ENCODE measurements around the gene IFT43.

IFT43 gene

GRCh38 chr14:75961662-75962061 is 23.9 kb upstream of the IFT43 start:
- Histone ChIP-seq H3K4me1 (peaks cover 15 to 53% (median 40%) of the 10 kb centered on the region in 10 experiments), H3K4me2 (peak overlapping the region in 9 of 11 experiments; percentile 30 to 78 (median 71); a peak in 16 of 22 replicates), H3K27me3 (no peaks in the 10 kb centered on the region), H3K36me3 (peaks cover 0 to 13% (median 0%) of the 10 kb centered on the region in 11 experiments; a peak in 5 of 22 replicates), H3K27ac (peak overlapping the region in 5 of 11 experiments; percentile 77 to 92 (median 89); a peak in 9 of 22 replicates), H3K9ac (no peak overlapping the region), H3K4me3 (no peak overlapping the region), H3K9me3 (replicated peaks in 1 of 11) (peaks cover 0 to 17% (median 0%) of the 10 kb centered on the region in 11 experiments; a peak in 6 of 22 replicates), H4K20me1 (no peaks in the 10 kb centered on the region)
- no peak for TF ChIP-seq Cebpa-rat (IDR thresholded peaks at IDR 0.05)

DNA sequence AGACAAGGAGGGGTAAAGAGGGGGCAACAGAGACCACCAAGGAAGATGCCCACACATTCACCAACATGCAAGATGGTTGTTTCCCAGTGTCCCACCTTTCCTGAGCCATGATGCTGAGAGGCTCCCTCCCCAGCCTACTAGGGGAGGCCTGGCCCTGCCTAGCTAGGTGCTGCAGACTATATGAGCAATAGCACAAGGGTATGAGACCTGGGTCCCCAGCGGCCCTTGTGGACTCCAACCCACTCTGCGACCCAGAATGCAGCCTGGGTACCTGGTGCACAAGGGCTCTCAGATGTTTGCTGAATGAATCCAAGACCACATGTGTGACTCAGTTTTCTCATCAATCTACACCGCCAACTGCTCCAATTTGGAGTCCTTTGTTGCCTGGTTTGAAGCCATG is 17.7 kb upstream of the IFT43 start:
- H3K36me3 ChIP-seq = peaks cover 0 to 6% (median 0%) of the 10 kb centered on the region in 11 experiments; a peak in 3 of 22 replicates
- H4K20me1 ChIP-seq = no peaks in the 10 kb centered on the region
- H3K4me3 ChIP-seq = no peak overlapping the region
- TF ChIP-seq Cebpa-rat (IDR thresholded peaks at IDR 0.05) = no peak
- no peak overlapping the region for H3K9ac ChIP-seq
- H3K4me2 ChIP-seq = no peak overlapping the region; a peak in 1 of 22 replicates
- peaks cover 0 to 6% (median 0%) of the 10 kb centered on the region in 11 experiments; a peak in 1 of 22 replicates for H3K9me3 ChIP-seq (replicated peaks in 1 of 11)
- no peak overlapping the region for H3K27ac ChIP-seq
- H3K27me3 ChIP-seq = no peaks in the 10 kb centered on the region
- H3K4me1 ChIP-seq = peaks cover 0 to 29% (median 12%) of the 10 kb centered on the region in 10 experiments; a peak in 12 of 20 replicates

DNA sequence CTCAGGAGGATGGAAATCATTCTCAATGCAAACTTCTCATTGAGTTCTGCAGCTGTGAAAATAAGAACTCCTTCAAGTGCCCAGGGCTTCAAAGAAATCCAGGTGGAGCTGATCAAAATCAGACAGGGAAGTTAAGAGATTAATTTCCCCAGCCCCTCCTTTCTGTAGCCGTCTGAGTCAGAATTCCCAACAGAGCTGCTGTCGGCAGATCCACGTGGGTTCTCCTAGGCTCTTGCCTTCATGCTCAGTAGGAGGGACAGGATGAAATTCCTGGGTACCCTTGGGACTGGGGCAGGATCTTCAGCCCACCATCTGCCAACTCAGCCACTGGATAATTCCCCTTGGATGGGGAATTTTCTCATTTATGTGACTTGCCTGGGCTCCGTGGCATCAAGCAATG is 17.1 kb upstream of the IFT43 start:
- peak overlapping the region in 4 of 11 experiments; percentile 2 to 53 (median 18); a peak in 3 of 22 replicates for H3K4me2 ChIP-seq

GRCh38 chr14:75969126-75969525 is 16.4 kb upstream of the IFT43 start:
- H3K9me3 ChIP-seq (replicated peaks in 1 of 11) = no peaks in the 10 kb centered on the region
- peaks cover 0 to 25% (median 12%) of the 10 kb centered on the region in 10 experiments; a peak in 12 of 20 replicates for H3K4me1 ChIP-seq
- peak overlapping the region in 2 of 11 experiments; percentile 31 to 32; a peak in 3 of 22 replicates for H3K27ac ChIP-seq

More for the DNA sequence above, 17.1 kb upstream of the IFT43 start:
- no peak for TF ChIP-seq Cebpa-rat (IDR thresholded peaks at IDR 0.05)
- no peaks in the 10 kb centered on the region for H3K27me3 ChIP-seq
- H3K4me3 ChIP-seq = no peak overlapping the region
- peaks cover 0 to under 1% (median 0%) of the 10 kb centered on the region in 11 experiments; a peak in 1 of 22 replicates for H3K9me3 ChIP-seq (replicated peaks in 1 of 11)
- peaks cover 0 to 28% (median 12%) of the 10 kb centered on the region in 10 experiments; a peak in 12 of 20 replicates for H3K4me1 ChIP-seq
- H3K36me3 ChIP-seq = peaks cover 0 to under 1% (median 0%) of the 10 kb centered on the region in 11 experiments; a peak in 1 of 22 replicates
- H3K27ac ChIP-seq = peak overlapping the region in 2 of 11 experiments; percentile 31 to 32; a peak in 2 of 22 replicates
- H4K20me1 ChIP-seq = no peaks in the 10 kb centered on the region
- no peak overlapping the region for H3K9ac ChIP-seq

DNA sequence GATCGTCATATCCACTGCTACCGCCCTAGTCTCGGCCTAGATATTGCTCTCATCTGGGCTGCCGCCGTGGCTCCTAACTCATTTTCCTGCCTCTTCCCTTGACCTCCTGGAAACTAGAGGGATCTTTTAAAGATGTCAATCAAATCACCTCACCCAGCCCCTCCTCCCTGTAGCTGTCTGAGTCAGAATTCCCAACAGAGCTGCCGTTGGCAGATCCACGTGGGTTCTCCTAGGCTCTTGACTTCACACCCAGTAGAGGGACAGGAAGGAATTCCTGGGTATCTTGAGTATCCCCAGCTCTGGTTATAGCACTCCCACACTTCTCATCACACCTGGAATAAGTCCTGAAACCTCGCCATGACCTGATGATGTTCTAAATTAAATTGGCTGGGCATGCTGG is 15.7 kb upstream of the IFT43 start:
- 0 out of 22 replicates have a peak overlapping the region, but pooled peaks of 1 of the 11 experiments have one; percentile 31 for H3K27ac ChIP-seq
- no peaks in the 10 kb centered on the region for H3K36me3 ChIP-seq
- no peaks in the 10 kb centered on the region for H3K27me3 ChIP-seq
- peaks cover 0 to 25% (median 12%) of the 10 kb centered on the region in 10 experiments; a peak in 12 of 20 replicates for H3K4me1 ChIP-seq
- H3K9ac ChIP-seq = no peak overlapping the region
- TF ChIP-seq Cebpa-rat (IDR thresholded peaks at IDR 0.05) = no peak
- H4K20me1 ChIP-seq = no peaks in the 10 kb centered on the region
- no peak overlapping the region for H3K4me2 ChIP-seq
- H3K4me3 ChIP-seq = no peak overlapping the region
- no peaks in the 10 kb centered on the region for H3K9me3 ChIP-seq (replicated peaks in 1 of 11)

More at GRCh38 chr14:75969126-75969525, 16.4 kb upstream of the IFT43 start:
- Histone ChIP-seq H3K36me3 (no peaks in the 10 kb centered on the region), H3K4me2 (peak overlapping the region in 6 of 11 experiments; percentile 2 to 53 (median 18); a peak in 7 of 22 replicates), H3K27me3 (no peaks in the 10 kb centered on the region), H3K4me3 (no peak overlapping the region), H3K9ac (peak overlapping the region in 1 of 11 experiments; percentile 20; a peak in 1 of 22 replicates), H4K20me1 (no peaks in the 10 kb centered on the region)
- no peak for TF ChIP-seq Cebpa-rat (IDR thresholded peaks at IDR 0.05)

DNA sequence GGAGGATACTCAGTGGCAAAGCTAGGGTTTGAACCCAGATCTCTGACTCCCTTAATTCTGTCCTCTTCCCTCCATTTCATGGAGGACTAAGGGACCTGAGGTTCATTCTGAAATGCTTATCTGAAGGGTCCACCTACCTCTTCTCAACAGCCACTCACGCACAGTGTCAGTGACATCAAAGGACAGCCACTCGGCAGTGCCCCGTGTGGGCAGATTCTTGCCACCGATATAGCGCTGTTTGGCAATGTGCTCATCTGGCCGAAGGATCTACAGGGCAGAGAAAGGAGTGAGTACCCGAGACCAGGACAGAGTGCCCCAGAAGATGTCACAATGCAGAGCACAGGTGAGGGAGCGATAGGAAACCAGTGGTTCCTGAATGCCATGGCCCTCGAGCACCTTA is 14.6 kb upstream of the IFT43 start:
- Histone ChIP-seq H3K4me3 (no peak overlapping the region), H3K9me3 (replicated peaks in 1 of 11) (no peaks in the 10 kb centered on the region), H3K4me1 (peaks cover 0 to 26% (median 12%) of the 10 kb centered on the region in 10 experiments; a peak in 12 of 20 replicates), H3K9ac (no peak overlapping the region), H4K20me1 (no peaks in the 10 kb centered on the region), H3K4me2 (no peak overlapping the region), H3K27ac (no peak overlapping the region), H3K27me3 (no peaks in the 10 kb centered on the region), H3K36me3 (no peaks in the 10 kb centered on the region)
- no peak for TF ChIP-seq Cebpa-rat (IDR thresholded peaks at IDR 0.05)

- no peak for TF ChIP-seq Cebpa-rat (IDR thresholded peaks at IDR 0.05)
- Histone ChIP-seq H3K27ac (no peak overlapping the region), H3K9ac (no peak overlapping the region), H4K20me1 (no peaks in the 10 kb centered on the region), H3K4me1 (peaks cover 0 to 31% (median 15%) of the 10 kb centered on the region in 10 experiments; a peak in 16 of 20 replicates), H3K9me3 (replicated peaks in 1 of 11) (no peaks in the 10 kb centered on the region), H3K36me3 (no peaks in the 10 kb centered on the region), H3K4me2 (no peak overlapping the region), H3K27me3 (no peaks in the 10 kb centered on the region), H3K4me3 (no peak overlapping the region)
These were observed 14.1 kb upstream of the IFT43 start for GRCh38 chr14:75971509-75971908.

- no peak overlapping the region for H3K4me3 ChIP-seq
- peak overlapping the region in 4 of 11 experiments; percentile 21 to 43 (median 32); a peak in 7 of 22 replicates for H3K4me2 ChIP-seq
- TF ChIP-seq Cebpa-rat (IDR thresholded peaks at IDR 0.05) = no peak
- H3K27ac ChIP-seq = no peak overlapping the region
- no peak overlapping the region for H3K9ac ChIP-seq
- no peaks in the 10 kb centered on the region for H3K36me3 ChIP-seq
- H3K9me3 ChIP-seq (replicated peaks in 1 of 11) = no peaks in the 10 kb centered on the region
- no peaks in the 10 kb centered on the region for H3K27me3 ChIP-seq
- no peaks in the 10 kb centered on the region for H4K20me1 ChIP-seq
- H3K4me1 ChIP-seq = peaks cover 2 to 45% (median 29%) of the 10 kb centered on the region in 10 experiments; a peak in 17 of 20 replicates
These were observed 12.7 kb upstream of the IFT43 start for GRCh38 chr14:75972801-75973421.

DNA sequence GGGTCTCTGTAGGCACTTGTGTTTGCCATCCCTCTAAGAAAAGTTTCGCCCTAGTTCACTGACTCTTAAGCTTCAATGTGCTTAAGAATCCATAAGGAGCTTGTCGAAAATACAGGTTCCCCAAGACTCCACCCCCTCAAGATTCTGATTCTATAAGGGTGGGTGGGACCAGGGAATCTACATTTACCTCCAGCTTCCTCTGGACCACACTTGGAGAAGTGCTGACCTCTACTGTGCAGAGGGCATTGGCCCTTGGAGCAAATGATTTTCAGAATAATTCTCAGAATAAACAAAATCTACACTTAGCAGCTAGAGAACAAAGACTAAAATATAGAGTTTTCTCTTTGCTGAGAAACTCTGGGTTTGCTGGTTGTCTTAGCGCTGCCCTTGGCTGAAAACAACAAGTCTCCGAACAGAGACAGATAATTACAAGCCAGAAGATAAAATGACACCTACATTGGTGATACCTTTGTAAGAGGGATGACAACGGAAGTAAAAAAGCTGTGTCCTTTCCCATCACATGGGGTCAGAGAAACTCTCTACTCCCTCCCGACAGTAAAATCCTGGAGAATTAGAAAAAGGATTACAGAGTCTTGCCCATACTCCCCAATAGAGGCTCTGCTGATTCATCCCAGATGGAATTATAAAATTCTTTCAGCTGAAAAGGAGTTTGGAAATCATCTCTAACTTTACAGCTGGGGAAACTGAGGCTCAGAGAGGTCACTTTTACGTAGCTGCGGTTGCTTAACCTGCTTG is 8.6 kb upstream of the IFT43 start:
- Histone ChIP-seq H3K36me3 (no peaks in the 10 kb centered on the region), H3K4me3 (no peak overlapping the region), H4K20me1 (no peaks in the 10 kb centered on the region), H3K4me1 (peaks cover 22 to 70% (median 54%) of the 10 kb centered on the region in 10 experiments), H3K27me3 (peaks cover 0 to 5% (median 0%) of the 10 kb centered on the region in 11 experiments; a peak in 2 of 22 replicates), H3K9me3 (replicated peaks in 1 of 11) (no peaks in the 10 kb centered on the region), H3K9ac (no peak overlapping the region), H3K27ac (no peak overlapping the region), H3K4me2 (peak overlapping the region in 10 of 11 experiments; percentile 25 to 90 (median 80); a peak in 17 of 22 replicates)
- no peak for TF ChIP-seq Cebpa-rat (IDR thresholded peaks at IDR 0.05)
